Tibial artery (tissue), 4 donors: ENCODE results near the gene ELOVL1.
"Not testable (repeated sequence)": the region's sequence is repeated elsewhere in the genome, so short reads cannot be mapped to it uniquely, and the experiment has no call there.

Source experiments
- DNase-seq, 2 donors: peaks; one replicate each; pipeline ENCODE4 v3.0.0-alpha.2; 2019
- H3K27ac ChIP-seq, 2 donors: fragments of 200-600 bp; sonication (generic) in 1 of 2; 1 replicate in 1 of 2; 2 replicates in 1 of 2; pipeline ENCODE4 v1.5.1; 2018 to 2019; ENCODE audit warnings: mild to moderate bottlenecking in 1 of 2
- H3K27me3 ChIP-seq, 2 donors: fragments of 200-600 bp; sonication (generic) in 1 of 2; one replicate each; pipeline versions ENCODE4 v1.5.1 to v1.6.0; 2016 to 2019
- H3K36me3 ChIP-seq, 3 donors: fragments of 200-600 bp; sonication (generic) in 2 of 3; one replicate each; pipeline ENCODE4 v1.5.1; 2016 to 2019; ENCODE audit warnings: mild to moderate bottlenecking in 2 of 3
- H3K4me1 ChIP-seq, 4 donors: fragments of 200-600 bp; sonication (generic) in 2 of 4; 1 replicate in 3 of 4; 2 replicates in 1 of 4; pipeline ENCODE4 v1.5.1; 2016 to 2019
- H3K4me3 ChIP-seq, 2 donors: fragments of 200-600 bp; sonication (generic) in 1 of 2; 1 replicate in 1 of 2; 2 replicates in 1 of 2; pipeline ENCODE4 v1.5.1; 2018 to 2019; ENCODE audit warnings: mild to moderate bottlenecking in 2 of 2
- H3K9me3 ChIP-seq, 3 donors: fragments of 200-600 bp; sonication (generic) in 1 of 3; one replicate each; pipeline ENCODE4 v1.5.1; 2016 to 2019
- intact Hi-C: fragments of 100-400 bp; cut with DNase I; formaldehyde crosslinking; loops from one replicate; pipeline ENCODE4 v1.15.0; 2023; ENCODE audit warnings: low total_unique reads
- TF ChIP-seq, protein P1 (sequence below), 2 experiments: fragments of 200-600 bp in 1 of 2; fragments of 450-650 bp in 1 of 2; IDR thresholded peaks; one replicate each; pipeline ENCODE4 v1.5.1; 2017 to 2019; ENCODE audit warnings: antibody characterized with exemption in 2 of 2, mild to moderate bottlenecking in 1 of 2, moderate library complexity in 1 of 2

Gene ELOVL1

GRCh38 chr1:43377831-43378230 is 10.0 kb upstream of the ELOVL1 start:
- Histone ChIP-seq H3K27ac (no peak overlapping the region), H3K36me3 (peaks cover 2 to 45% (median 17%) of the 10 kb centered on the region in 3 donors), H3K4me1 (no peaks in the 10 kb centered on the region), H3K4me3 (no peak overlapping the region), H3K9me3 (no peaks in the 10 kb centered on the region), H3K27me3 (no peaks in the 10 kb centered on the region)
- no peak for DNase-seq
- intact Hi-C loops = no loop called here
- TF ChIP-seq, protein P1, sequence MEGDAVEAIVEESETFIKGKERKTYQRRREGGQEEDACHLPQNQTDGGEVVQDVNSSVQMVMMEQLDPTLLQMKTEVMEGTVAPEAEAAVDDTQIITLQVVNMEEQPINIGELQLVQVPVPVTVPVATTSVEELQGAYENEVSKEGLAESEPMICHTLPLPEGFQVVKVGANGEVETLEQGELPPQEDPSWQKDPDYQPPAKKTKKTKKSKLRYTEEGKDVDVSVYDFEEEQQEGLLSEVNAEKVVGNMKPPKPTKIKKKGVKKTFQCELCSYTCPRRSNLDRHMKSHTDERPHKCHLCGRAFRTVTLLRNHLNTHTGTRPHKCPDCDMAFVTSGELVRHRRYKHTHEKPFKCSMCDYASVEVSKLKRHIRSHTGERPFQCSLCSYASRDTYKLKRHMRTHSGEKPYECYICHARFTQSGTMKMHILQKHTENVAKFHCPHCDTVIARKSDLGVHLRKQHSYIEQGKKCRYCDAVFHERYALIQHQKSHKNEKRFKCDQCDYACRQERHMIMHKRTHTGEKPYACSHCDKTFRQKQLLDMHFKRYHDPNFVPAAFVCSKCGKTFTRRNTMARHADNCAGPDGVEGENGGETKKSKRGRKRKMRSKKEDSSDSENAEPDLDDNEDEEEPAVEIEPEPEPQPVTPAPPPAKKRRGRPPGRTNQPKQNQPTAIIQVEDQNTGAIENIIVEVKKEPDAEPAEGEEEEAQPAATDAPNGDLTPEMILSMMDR (IDR thresholded peaks at IDR 0.05) = no peak

GRCh38 chr1:43376723-43377235 is 9.0 kb upstream of the ELOVL1 start:
- intact Hi-C loops = no loop called here
- Histone ChIP-seq H3K36me3 (peaks cover 0 to 35% (median 6%) of the 10 kb centered on the region in 3 donors), H3K4me1 (no peaks in the 10 kb centered on the region), H3K27ac (no peak overlapping the region), H3K9me3 (no peaks in the 10 kb centered on the region), H3K4me3 (no peak overlapping the region), H3K27me3 (no peaks in the 10 kb centered on the region)
- DNase-seq = no peak
- TF ChIP-seq, protein P1 (IDR thresholded peaks at IDR 0.05) = no peak

DNA sequence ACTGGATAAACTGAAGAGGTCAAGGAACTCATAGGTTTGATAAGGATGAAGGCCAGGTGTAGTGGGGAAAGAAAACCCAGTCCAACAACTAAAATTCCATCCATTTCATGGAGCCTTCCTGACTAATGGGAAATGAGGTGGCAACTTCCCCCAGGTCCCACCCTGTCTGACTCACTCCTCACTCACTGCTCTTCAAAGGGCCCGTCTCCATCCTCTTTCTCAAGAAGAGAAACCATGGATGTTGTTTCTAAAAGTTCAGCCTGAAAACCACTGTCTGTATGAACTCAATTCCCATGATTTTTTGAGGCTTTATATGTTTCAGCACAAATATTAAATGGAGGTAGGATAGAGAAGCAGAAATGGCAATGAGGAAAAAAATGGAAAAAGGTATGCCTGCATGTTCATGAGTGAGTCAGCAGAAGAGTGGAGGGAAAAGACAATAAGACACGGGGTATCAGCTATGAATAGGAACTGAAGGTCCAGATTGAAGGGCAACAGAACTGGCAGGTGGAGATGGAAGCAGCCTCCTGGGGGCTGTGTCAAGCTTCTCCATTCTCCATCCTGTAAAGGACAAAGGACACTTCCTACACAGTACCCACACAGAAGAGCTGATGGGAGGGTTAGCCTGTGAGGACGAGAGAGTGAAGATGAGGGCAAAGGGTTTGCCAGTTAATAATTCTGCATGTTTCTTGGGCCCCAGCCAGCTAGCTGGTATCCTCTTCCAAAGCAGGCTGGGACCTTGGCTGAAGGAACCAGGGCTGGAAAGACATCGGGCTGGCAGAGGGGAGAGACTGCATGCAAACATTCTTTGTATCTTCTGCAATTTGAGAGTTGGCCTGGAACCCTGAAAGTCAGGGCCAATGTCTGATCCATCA is 5.5 kb upstream of the ELOVL1 start:
- no peak overlapping the region for H3K27ac ChIP-seq
- no peak for DNase-seq
- TF ChIP-seq, protein P1 (IDR thresholded peaks at IDR 0.05) = no peak
- H3K27me3 ChIP-seq = no peaks in the 10 kb centered on the region
- peaks cover 0 to 15% (median 10%) of the 10 kb centered on the region in 4 donors for H3K4me1 ChIP-seq
- H3K9me3 ChIP-seq = no peaks in the 10 kb centered on the region
- peaks cover 0 to 6% (median 3%) of the 10 kb centered on the region in 3 donors for H3K36me3 ChIP-seq
- H3K4me3 ChIP-seq = no peak overlapping the region
- intact Hi-C loops = no loop called here

- no peaks in the 10 kb centered on the region for H3K9me3 ChIP-seq
- DNase-seq = no peak
- TF ChIP-seq, protein P1 (IDR thresholded peaks at IDR 0.05) = no peak
- intact Hi-C loops = no loop called here
- H3K4me1 ChIP-seq = peaks cover 0 to 17% (median 12%) of the 10 kb centered on the region in 4 donors
- H3K27ac ChIP-seq = no peak overlapping the region
- H3K36me3 ChIP-seq = peaks cover 0 to 6% (median 3%) of the 10 kb centered on the region in 3 donors
- H3K4me3 ChIP-seq = no peak overlapping the region
- H3K27me3 ChIP-seq = no peaks in the 10 kb centered on the region
Measured at GRCh38 chr1:43372172-43372571, 4.4 kb upstream of the ELOVL1 start.

- H3K4me1 ChIP-seq = peaks cover 0 to 32% (median 27%) of the 10 kb centered on the region in 4 donors
- DNase-seq = no peak
- intact Hi-C loops = no loop called here
- no peaks in the 10 kb centered on the region for H3K9me3 ChIP-seq
- TF ChIP-seq, protein P1 (IDR thresholded peaks at IDR 0.05) = no peak
- no peak overlapping the region for H3K27ac ChIP-seq
- peaks cover 0 to 9% (median 3%) of the 10 kb centered on the region in 3 donors for H3K36me3 ChIP-seq
- H3K4me3 ChIP-seq = no peak overlapping the region
- H3K27me3 ChIP-seq = no peaks in the 10 kb centered on the region
Measured at GRCh38 chr1:43370564-43370963, 2.8 kb upstream of the ELOVL1 start.

DNA sequence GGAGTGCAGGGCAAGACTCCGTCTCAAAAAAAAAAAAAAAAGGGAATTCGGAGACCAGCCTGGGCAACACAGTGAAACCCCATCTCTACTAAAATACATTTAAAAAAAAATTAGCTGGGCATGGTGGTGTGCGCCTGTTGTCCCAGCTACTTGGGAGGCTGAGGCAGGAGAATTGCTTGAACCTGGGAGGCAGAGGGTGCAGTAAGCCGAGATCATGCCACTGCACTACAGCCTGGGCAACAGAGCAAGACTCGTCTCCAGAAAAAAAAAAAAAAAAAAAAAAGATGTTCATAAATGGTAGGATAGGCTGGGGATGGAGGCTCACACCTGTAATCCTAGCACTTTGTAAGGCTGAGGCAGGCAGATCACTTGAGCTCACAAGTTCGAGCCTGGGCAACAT is 2.0 kb upstream of the ELOVL1 start:
- H3K4me3 ChIP-seq, H3K27me3 ChIP-seq, DNase-seq, H3K27ac ChIP-seq, H3K9me3 ChIP-seq: not testable (repeated sequence)
- peaks cover 7 to 17% (median 9%) of the 10 kb centered on the region in 3 donors for H3K36me3 ChIP-seq
- intact Hi-C loops = loop anchor here (10.0 kb wide), 1 partner anchor 195 kb away; the partner anchor contains the start of genes CFAP57 and EBNA1BP2
- peaks cover 0 to 32% (median 27%) of the 10 kb centered on the region in 4 donors for H3K4me1 ChIP-seq
